Measurements from ENCODE around the gene HMGCS2.
A peak's percentile ranks its signal among the peaks of the same experiment; 100 is the strongest.

The HMGCS2 gene

DNA sequence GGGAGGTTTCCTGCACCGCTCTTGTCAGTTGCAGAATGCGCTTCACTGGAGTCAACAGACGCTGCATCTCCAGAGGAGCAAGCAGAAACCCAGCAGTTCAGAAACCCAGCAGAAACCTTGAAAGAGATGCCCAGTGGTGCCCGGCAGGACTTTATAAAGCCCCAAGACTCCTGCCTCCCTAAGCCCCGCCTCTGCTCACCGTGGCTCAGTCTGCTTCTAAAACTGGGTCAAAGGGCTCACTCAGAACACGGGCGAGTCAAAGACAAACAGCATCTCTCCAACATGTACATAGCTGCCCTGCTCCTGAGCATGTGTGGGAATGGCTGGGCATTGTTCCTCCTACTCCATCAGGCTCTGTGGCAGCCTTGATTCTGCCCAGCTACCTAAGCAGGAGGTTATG is at the start of gene HMGCS2:
TSS of gene HMGCS2 (minus strand) at position 128 of the 400 bp plus-strand sequence. CDS start at position 67, 61 bp downstream.
- DNase-seq: no peak

GRCh38 chr1:119818181-119818580 is 49.5 kb upstream of the HMGCS2 start:
- DNase-seq: no peak

DNA sequence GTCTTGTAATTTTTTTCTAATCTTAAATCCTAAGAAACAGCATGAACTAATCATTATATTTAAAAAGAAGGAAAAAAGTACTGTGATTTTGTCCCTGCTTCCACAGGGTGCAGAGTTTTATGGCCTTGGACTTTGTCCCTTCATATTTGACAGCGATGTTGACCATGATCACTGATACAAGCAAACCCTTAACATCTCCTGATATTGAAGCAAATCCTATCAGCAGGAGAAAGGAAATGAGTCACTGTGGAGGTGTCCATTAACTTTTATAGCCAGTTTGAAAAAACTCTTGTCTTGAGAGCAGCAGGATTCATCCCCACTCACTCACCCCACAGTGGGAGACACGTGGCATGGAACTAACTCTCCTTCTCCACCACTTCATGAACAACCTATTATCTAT is 47.7 kb upstream of the HMGCS2 start:
- DNase-seq: no peak

DNA sequence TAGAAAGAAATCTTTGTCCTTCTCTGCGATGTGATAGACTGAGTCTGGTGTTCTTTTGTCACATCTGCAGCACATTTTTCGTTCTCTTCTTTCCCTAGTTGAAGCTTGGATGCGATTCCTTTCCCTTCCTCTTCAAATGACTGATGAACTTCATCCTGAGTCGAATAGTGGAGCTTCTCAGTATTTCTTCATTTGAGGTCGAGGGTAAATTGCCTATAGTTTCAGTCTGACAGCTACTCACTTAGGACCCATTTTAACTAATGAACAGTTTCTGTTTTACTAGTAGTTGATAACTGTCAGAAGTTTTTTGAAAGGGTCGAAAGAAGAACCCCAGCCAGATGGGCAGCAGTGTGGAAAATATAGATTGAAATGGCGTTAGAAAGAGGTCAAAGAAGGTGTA is 47.2 kb upstream of the HMGCS2 start:
- DNase-seq: no peak

- DNase-seq: no peak
Observed at GRCh38 chr1:119815361-119815760, 46.7 kb upstream of the HMGCS2 start.

DNA sequence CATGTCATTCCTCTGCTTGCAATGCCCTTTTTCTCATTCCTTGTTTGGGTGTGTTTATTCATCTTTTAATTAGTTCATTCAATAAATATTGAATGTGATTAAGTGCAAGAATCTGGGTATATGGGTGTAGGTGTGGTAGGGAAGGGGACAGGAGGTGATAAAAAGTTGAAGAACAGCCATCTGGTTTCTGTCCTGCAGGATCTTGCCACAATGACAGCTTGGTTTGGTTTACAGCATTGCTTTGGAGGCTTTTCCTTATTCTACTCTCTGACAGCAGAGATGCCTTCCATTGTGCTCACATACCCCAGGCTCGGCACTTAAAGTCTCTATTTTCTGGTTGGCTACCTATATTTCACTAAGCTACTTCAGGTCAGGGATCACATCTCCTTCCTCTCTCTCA is 45.6 kb upstream of the HMGCS2 start:
- DNase-seq: no peak

DNA sequence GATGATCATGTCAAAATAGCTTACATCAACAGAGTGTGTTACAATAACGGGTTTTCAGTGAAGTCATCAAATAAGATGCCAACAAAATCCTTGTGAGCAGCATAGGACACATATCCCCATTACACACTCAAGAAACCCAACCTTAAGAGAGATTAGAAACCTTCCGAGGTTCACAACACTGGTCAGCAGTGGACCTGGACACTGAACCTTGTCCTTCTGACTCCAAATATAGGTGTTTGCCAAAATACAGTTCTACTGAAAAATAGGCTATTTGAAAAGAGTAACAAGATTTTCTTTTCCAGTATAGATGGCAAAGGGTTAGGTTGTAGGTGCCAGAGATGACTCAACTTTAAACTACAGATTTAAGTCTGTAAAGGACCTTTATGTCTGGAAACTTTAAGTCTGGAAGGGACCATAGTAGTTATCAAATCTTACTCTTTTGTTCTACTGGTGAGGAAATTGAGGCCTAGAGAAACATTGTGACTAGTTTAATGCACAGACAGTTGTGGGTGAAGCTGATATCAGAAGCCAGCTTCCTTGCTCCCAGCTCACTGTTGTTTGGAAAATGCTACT is 43.4 kb upstream of the HMGCS2 start:
- DNase-seq: no peak

- DNase-seq: no peak
Observed at GRCh38 chr1:119811387-119811786, 42.7 kb upstream of the HMGCS2 start, which contains the start of gene REG4. Gene REG4, minus strand, starts transcription at chr1:119811460. Its CDS starts 2,691 bp downstream, at chr1:119808769.

GRCh38 chr1:119808972-119809550 is 40.4 kb upstream of the HMGCS2 start:
- peak; percentile 66 for DNase-seq

DNA sequence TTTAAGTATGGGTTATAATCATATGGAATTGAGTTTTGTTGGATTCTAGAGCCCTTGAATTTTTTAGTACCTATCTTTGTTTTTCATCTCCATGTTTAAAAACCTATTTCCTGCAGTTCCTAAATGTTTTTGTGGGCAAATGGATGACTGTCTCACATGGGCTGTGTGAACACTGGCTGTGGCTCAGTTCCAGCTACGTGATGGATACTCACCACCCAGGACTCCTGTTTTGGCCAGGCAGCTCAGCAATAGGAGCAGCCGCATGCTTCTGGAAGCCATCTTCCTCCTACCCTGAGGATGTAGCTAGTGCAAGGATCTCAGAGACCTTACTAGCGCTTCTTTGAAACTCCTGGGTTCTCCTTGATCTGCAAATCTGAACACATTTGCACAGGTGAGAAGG is 39.8 kb upstream of the HMGCS2 start:
- DNase-seq: no peak

- DNase-seq: no peak
Observed at GRCh38 chr1:119806489-119806888, 37.8 kb upstream of the HMGCS2 start.

DNA sequence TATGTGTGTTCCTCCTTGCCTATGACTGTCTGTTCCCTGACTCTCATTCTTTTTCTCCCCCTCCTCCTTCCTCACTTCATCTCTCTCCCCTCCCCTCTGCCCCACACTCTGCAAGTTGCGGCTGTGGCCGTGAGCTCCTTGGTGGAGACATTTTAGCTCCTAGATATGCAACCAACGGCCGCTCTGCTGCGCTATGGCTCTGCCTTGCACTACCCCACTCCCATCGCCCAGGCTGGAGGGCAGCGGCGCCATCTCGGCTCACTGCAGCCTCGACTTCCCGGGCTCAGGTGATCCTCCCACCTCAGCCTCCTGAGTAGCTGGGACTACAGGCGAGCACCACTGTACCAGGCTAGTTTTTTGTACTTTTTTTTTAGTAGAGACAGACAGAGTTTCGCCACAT is 37.0 kb upstream of the HMGCS2 start:
- DNase-seq: no peak

- DNase-seq: no peak
Observed at GRCh38 chr1:119805247-119805646, 36.5 kb upstream of the HMGCS2 start.

GRCh38 chr1:119799599-119800177 is 31.0 kb upstream of the HMGCS2 start:
- no peak for DNase-seq

GRCh38 chr1:119799003-119799402 is 30.3 kb upstream of the HMGCS2 start:
- DNase-seq: no peak

GRCh38 chr1:119797606-119798005 is 28.9 kb upstream of the HMGCS2 start:
- no peak for DNase-seq

DNA sequence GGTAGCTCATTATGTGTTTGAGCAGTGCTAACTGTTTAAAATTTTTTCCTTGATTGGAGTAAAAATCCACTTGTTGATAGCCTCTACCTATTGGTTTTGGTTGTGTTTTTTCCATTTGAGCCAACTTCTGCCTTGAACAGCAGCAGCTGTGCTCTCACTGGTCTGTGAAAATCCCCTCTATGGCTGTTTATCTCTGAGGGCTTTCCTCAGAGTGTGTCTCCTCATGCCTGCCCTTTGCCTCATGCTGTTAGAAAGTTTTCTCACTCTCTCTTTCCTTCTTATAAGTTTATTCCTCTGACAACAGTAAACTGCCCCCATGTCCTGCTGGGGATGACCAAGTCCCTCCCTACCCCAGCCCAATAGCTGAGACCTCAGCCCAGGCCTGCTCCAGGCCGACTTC is 28.5 kb upstream of the HMGCS2 start:
- DNase-seq: no peak

GRCh38 chr1:119795261-119796200 is 26.8 kb upstream of the HMGCS2 start:
- no peak for DNase-seq

- DNase-seq: no peak
Observed at GRCh38 chr1:119794876-119795240, 26.2 kb upstream of the HMGCS2 start.

DNA sequence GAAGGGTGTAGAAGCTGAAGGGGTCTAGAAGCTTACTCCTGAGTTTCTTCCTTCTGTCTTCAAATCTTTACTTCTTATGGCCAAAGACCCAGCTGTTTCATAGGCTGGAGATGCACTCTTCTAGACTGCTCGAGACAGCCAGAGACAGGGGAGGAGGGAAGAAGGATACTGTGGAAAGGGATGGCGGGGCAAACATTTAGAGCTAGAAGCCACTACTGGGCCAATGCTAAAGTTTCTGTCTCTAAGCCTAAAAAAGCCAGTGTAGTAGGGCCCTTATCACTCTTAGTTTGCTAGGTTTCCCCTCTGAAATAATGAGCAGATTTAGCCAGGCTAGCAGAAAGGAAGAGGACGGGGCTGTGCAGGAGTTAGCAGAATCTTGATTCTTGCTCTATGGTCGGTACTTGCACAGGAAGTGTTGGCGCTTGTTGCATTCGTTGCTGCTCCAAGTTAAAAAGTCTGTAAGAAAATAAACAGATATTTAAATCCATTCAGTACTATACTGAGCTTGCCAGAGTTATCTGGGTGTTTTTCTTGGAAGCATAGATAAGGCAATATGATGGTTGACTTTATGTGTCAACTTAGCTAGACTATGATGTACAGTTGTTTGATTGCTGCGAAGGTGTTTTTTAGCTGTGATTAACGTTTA is 25.6 kb upstream of the HMGCS2 start:
- no peak for DNase-seq

DNA sequence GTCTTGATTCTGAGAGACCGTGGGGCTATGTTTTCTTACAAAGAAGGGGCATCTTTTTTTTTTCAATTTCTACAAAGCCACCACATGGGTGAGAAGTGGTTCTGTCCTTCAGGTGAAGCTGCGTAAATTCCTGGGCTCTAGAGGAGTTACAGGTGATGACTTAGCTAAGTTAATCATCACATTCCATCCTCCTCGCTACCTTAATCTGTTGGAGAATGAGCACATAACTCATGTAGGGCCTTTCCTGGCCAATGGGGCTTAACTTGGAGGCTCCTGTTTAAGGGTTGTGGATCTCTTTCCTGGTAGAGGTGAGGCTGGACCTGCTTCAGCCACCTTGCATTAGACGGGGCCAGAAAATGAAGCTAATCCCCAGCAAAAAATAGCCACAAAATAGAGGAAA is 22.7 kb upstream of the HMGCS2 start:
- DNase-seq: no peak

- DNase-seq: no peak
Observed at GRCh38 chr1:119790451-119791198, 21.9 kb upstream of the HMGCS2 start.

Measured in NCI-H2029 treated with DMSO at 0.1 percent for 48 hours (cell line).